Breast epithelium (tissue), 3 donors: ENCODE results near the gene HYDIN.

Experiments
- CTCF ChIP-seq, 3 donors: fragments of 450-650 bp; IDR thresholded peaks; one replicate each; pipeline ENCODE4 v1.5.1; 2016 to 2017; ENCODE audit warnings: antibody characterized with exemption in 3 of 3, mild to moderate bottlenecking in 3 of 3, moderate library complexity in 3 of 3
- POLR2A ChIP-seq: fragments of 450-650 bp; IDR thresholded peaks from one replicate; pipeline ENCODE4 v1.6.1; 2016; ENCODE audit warnings: antibody characterized with exemption, mild to moderate bottlenecking, moderate library complexity

DNA sequence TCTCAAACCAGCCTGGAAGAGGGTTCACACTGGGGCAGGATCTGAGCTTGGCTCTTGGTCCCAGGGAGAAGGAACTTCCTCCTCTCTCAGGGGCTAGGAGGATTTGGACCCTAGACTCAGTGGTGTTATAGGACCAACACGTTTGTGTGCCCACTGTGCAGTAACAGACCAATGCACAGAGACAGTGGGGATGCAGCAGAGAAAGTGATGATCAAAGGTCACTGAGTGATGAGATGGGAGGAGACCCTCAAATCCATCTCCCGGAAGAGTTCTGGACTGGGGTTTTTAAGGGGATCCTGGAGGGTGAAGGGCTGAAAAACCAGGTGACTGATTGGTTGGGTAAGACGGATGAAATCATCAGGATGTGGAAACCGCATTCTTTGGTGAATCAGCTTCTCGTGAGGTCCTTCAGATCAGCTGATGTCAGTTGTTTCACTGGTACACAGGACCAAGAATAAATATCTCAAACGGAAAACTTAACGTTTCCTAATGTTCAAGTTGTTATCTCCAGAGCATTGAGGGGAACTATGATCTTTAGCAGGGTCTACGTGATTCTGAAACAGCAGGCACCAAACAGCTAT is 426.3 kb downstream of the HYDIN start:
- TF ChIP-seq CTCF (IDR thresholded peaks at IDR 0.05): no peak
- TF ChIP-seq POLR2A: no peak
